GM23338 (cell line): ENCODE results near the gene MORN2. TPM values are rescaled to one million over a fixed set of nuclear protein-coding genes. Genes with fewer than 3 reads are reported as not detected.

ENCODE experiments used
- ATAC-seq: fragments of 200-7000 bp; cut with Tn5 transposase; 3 replicates; pipeline ENCODE4 v1.9.1; 2020
- DNase-seq: peaks from one replicate; pipeline ENCODE4 v3.0.0-alpha.2; 2015; ENCODE audit warnings: low spot score
- H2AFZ ChIP-seq: fragments of 200-600 bp; sonication (generic); 2 replicates; pipeline ENCODE4 v1.8.0; 2016; ENCODE audit warnings: antibody characterized with exemption, mild to moderate bottlenecking, moderate library complexity
- H3F3A ChIP-seq: fragments of 200-600 bp; sonication (generic); replicated peaks from 2 replicates; pipeline ENCODE4 v1.8.0; 2017; ENCODE audit warnings: antibody characterized with exemption, mixed run types, low read depth
- H3K27ac ChIP-seq: fragments of 200-600 bp; sonication (generic); 2 replicates; pipeline ENCODE4 v1.6.1; 2016; ENCODE audit warnings: low read depth
- H3K27me3 ChIP-seq: fragments of 200-600 bp; sonication (generic); 2 replicates; pipeline ENCODE4 v1.8.0; 2016; ENCODE audit warnings: mild to moderate bottlenecking, mixed run types, moderate library complexity; ENCODE audit not compliant: insufficient read depth
- H3K36me3 ChIP-seq: fragments of 200-600 bp; sonication (generic); 2 replicates; pipeline ENCODE4 v1.8.0; 2016; ENCODE audit warnings: mild to moderate bottlenecking; ENCODE audit not compliant: insufficient read depth
- H3K4me1 ChIP-seq: fragments of 200-600 bp; sonication (generic); 2 replicates; pipeline ENCODE4 v1.8.0; 2016; ENCODE audit warnings: mild to moderate bottlenecking, moderate library complexity; ENCODE audit not compliant: insufficient read depth
- H3K4me2 ChIP-seq: fragments of 200-600 bp; sonication (generic); 2 replicates; pipeline ENCODE4 v1.7.1; 2017; ENCODE audit warnings: mixed run types
- H3K4me3 ChIP-seq: fragments of 200-600 bp; sonication (generic); 2 replicates; pipeline ENCODE4 v1.6.1; 2016; ENCODE audit warnings: mixed run types
- H3K79me2 ChIP-seq: fragments of 200-600 bp; sonication (generic); replicated peaks from 2 replicates; pipeline ENCODE4 v1.8.0; 2017; ENCODE audit warnings: mild to moderate bottlenecking; ENCODE audit not compliant: insufficient read depth
- H3K9me2 ChIP-seq: fragments of 200-600 bp; sonication (generic); 2 replicates; pipeline ENCODE4 v1.8.0; 2017; ENCODE audit not compliant: insufficient read depth
- H4K20me1 ChIP-seq: fragments of 200-600 bp; sonication (generic); replicated peaks from 2 replicates; pipeline ENCODE4 v1.8.0; 2017; ENCODE audit warnings: mild to moderate bottlenecking; ENCODE audit not compliant: insufficient read depth
- H3K27ac Mint-ChIP-seq: 2 replicates; pipeline ENCODE4 v1.8.0; 2020; ENCODE audit warnings: inconsistent platforms, mild to moderate bottlenecking, moderate library complexity, mixed read lengths
- H3K27me3 Mint-ChIP-seq: 3 replicates; pipeline ENCODE4 v1.8.0; 2022; ENCODE audit warnings: low read depth, mild to moderate bottlenecking, moderate library complexity, mixed read lengths, inconsistent platforms; ENCODE audit not compliant: insufficient read depth, poor library complexity
- H3K36me3 Mint-ChIP-seq: 3 replicates; pipeline ENCODE4 v1.8.0; 2021; ENCODE audit warnings: low read depth, mild to moderate bottlenecking, inconsistent platforms, moderate library complexity, mixed read lengths
- H3K4me1 Mint-ChIP-seq: 3 replicates; pipeline ENCODE4 v1.8.0; 2020; ENCODE audit warnings: mild to moderate bottlenecking, inconsistent platforms, mixed read lengths
- H3K4me3 Mint-ChIP-seq: 3 replicates; pipeline ENCODE4 v1.8.0; 2021; ENCODE audit warnings: moderate library complexity, mild to moderate bottlenecking, inconsistent platforms, mixed read lengths
- H3K9me3 Mint-ChIP-seq: 3 replicates; pipeline ENCODE4 v1.8.0; 2020; ENCODE audit warnings: moderate library complexity, mild to moderate bottlenecking, inconsistent platforms, mixed read lengths
- CREB1 ChIP-seq: fragments of 250-450 bp; sonication (Bioruptor Pico); IDR thresholded peaks from 2 replicates; pipeline ENCODE4 v1.5.0; 2020; ENCODE audit warnings: low read depth, mild to moderate bottlenecking, moderate library complexity
- EZH2 ChIP-seq: fragments of 200-600 bp; sonication (generic); IDR thresholded peaks from one replicate; pipeline ENCODE4 v1.8.0; 2017; ENCODE audit warnings: antibody characterized with exemption, mild to moderate bottlenecking, low read depth; ENCODE audit not compliant: unreplicated experiment
- EZH2phosphoT487 ChIP-seq: fragments of 200-600 bp; sonication (generic); IDR thresholded peaks from one replicate; pipeline ENCODE4 v1.8.1; 2018; ENCODE audit warnings: antibody characterized with exemption; ENCODE audit not compliant: unreplicated experiment
- JUNB ChIP-seq: IDR thresholded peaks from one replicate; pipeline ENCODE4 v1.6.1; 2016; ENCODE audit warnings: antibody characterized with exemption; ENCODE audit not compliant: unreplicated experiment
- NANOG ChIP-seq: IDR thresholded peaks from 2 replicates; pipeline ENCODE4 v1.6.1; 2016; ENCODE audit warnings: antibody characterized with exemption, borderline replicate concordance
- ZNF114 ChIP-seq: fragments of 250-450 bp; sonication (Bioruptor Pico); IDR thresholded peaks from 2 replicates; pipeline ENCODE4 v1.5.0; 2020; ENCODE audit warnings: mild to moderate bottlenecking, moderate library complexity
- ZNF331 ChIP-seq: fragments of 250-450 bp; sonication (Bioruptor Pico); IDR thresholded peaks from 2 replicates; pipeline ENCODE4 v1.5.0; 2020; ENCODE audit warnings: low read depth, mild to moderate bottlenecking, moderate library complexity
- polyA plus RNA-seq: library from polyadenylated mRNA; unstranded; fragments of >200 nt; fragmentation: Nextera tagmentation; extraction: Ambion mirVana; gene quantifications from 2 replicates; pipeline ENCODE4 v1.2.1, GENCODE V29; 2016
- total RNA-seq: library from RNA; depleted of rRNA; stranded (reverse); fragments of >200 nt; shearing (Covaris generic); gene quantifications from 2 replicates; pipeline ENCODE4 v1.2.3, GENCODE V29; 2014
- TF ChIP-seq, protein P1 (sequence below), 2 experiments: fragments of 200-600 bp in 1 of 2; sonication (generic) in 1 of 2; conservative IDR thresholded peaks; 2 replicates each; pipeline versions ENCODE4 v1.5.1 to v1.6.1; 2016 to 2017; ENCODE audit warnings: antibody characterized with exemption in 2 of 2, low read depth in 2 of 2, mild to moderate bottlenecking in 2 of 2, moderate library complexity in 1 of 2
- TF ChIP-seq, protein P2 (sequence below): IDR thresholded peaks from one replicate; pipeline ENCODE4 v1.6.1; 2018; ENCODE audit warnings: antibody characterized with exemption; ENCODE audit not compliant: unreplicated experiment

The MORN2 gene
- total and polyA plus RNA-seq, 2 experiments from 2014 or later = 7.6 to 45.2 TPM

DNA sequence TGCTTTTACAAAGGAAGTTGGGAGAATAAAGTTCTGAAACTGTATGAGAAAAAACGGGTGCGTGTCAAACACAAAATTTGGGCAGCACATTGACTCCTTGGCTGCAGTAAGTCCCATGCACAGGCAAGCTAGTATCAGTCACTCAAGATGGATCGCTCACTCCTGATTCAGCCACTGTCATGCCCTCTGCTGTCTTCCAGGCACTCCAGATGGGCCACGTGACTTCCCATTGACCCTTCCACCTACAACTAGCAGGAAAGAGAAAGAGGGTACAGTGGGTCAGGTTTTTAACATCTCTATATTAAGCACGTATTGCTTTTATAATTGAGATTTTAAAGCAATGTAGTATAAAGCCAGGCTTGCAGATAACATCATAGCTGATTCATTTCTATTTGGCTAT, 22.5 kb downstream of the MORN2 start:
- H3K4me3 Mint-ChIP-seq = no peak overlapping the region
- no peaks in the 10 kb centered on the region for H3K27me3 Mint-ChIP-seq
- ATAC-seq (peak; percentile 72), DNase-seq (no peak)
- Histone ChIP-seq H3K27me3 (no peaks in the 10 kb centered on the region), H3F3A (no peaks in the 10 kb centered on the region), H3K4me3 (no peak overlapping the region), H3K79me2 (no peaks in the 10 kb centered on the region), H3K4me2 (no peak overlapping the region), H2AFZ (no peak overlapping the region), H4K20me1 (no peaks in the 10 kb centered on the region), H3K27ac (no peak overlapping the region), H3K4me1 (no peaks in the 10 kb centered on the region), H3K36me3 (no peaks in the 10 kb centered on the region), H3K9me2 (no peaks in the 10 kb centered on the region)
- H3K36me3 Mint-ChIP-seq = no peaks in the 10 kb centered on the region
- no peak overlapping the region for H3K27ac Mint-ChIP-seq
- H3K9me3 Mint-ChIP-seq = no peaks in the 10 kb centered on the region
- no peaks in the 10 kb centered on the region for H3K4me1 Mint-ChIP-seq
- no peak for TF ChIP-seq EZH2phosphoT487
- TF ChIP-seq, protein P1, sequence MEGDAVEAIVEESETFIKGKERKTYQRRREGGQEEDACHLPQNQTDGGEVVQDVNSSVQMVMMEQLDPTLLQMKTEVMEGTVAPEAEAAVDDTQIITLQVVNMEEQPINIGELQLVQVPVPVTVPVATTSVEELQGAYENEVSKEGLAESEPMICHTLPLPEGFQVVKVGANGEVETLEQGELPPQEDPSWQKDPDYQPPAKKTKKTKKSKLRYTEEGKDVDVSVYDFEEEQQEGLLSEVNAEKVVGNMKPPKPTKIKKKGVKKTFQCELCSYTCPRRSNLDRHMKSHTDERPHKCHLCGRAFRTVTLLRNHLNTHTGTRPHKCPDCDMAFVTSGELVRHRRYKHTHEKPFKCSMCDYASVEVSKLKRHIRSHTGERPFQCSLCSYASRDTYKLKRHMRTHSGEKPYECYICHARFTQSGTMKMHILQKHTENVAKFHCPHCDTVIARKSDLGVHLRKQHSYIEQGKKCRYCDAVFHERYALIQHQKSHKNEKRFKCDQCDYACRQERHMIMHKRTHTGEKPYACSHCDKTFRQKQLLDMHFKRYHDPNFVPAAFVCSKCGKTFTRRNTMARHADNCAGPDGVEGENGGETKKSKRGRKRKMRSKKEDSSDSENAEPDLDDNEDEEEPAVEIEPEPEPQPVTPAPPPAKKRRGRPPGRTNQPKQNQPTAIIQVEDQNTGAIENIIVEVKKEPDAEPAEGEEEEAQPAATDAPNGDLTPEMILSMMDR (conservative IDR thresholded peaks at IDR 0.05; ENCODE audit: low read depth in 2 of 2) = 0 out of 4 replicates have a peak, but pooled peaks of 1 of the 2 experiments have one; percentile 0
- TF ChIP-seq JUNB = no peak

DNA sequence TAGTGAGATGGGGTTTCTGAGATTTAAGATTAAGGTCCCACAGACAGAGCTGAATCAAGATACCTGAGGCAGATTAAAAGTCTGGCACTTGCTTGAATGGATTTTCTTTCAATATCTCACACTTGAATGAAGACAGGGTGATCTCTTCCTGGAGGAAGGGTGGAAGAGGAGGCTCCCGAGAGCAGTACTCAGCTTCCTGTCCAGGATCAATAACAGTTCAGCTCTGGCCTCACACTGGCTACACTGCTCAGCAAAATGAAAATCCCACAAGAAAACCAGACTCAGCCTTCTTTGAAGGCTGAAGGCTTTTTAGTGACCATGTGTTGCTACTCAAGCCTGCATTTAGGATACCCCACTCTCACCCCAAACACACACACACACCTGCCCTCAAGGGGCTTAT, 24.9 kb downstream of the MORN2 start:
- H3K36me3 Mint-ChIP-seq = no peaks in the 10 kb centered on the region
- no peaks in the 10 kb centered on the region for H3K36me3 ChIP-seq
- H3K4me2 ChIP-seq = no peak overlapping the region
- H3K9me3 Mint-ChIP-seq = no peaks in the 10 kb centered on the region
- no peak overlapping the region for H3K27ac ChIP-seq
- H3K27ac Mint-ChIP-seq = no peak overlapping the region
- no peak overlapping the region for H3K4me3 Mint-ChIP-seq
- H2AFZ ChIP-seq = peak overlapping the region; percentile 69; the same call in 1 of the 2 replicates
- no peaks in the 10 kb centered on the region for H3K4me1 ChIP-seq
- H3K79me2 ChIP-seq = no peaks in the 10 kb centered on the region
- H3K27me3 ChIP-seq = no peaks in the 10 kb centered on the region
- no peaks in the 10 kb centered on the region for H3K27me3 Mint-ChIP-seq
- DNase-seq (no peak), ATAC-seq (no peak)
- H4K20me1 ChIP-seq = no peaks in the 10 kb centered on the region
- no peak for TF ChIP-seq JUNB
- H3K9me2 ChIP-seq = no peaks in the 10 kb centered on the region
- no peak overlapping the region for H3K4me3 ChIP-seq
- H3F3A ChIP-seq = no peaks in the 10 kb centered on the region
- no peaks in the 10 kb centered on the region for H3K4me1 Mint-ChIP-seq

DNA sequence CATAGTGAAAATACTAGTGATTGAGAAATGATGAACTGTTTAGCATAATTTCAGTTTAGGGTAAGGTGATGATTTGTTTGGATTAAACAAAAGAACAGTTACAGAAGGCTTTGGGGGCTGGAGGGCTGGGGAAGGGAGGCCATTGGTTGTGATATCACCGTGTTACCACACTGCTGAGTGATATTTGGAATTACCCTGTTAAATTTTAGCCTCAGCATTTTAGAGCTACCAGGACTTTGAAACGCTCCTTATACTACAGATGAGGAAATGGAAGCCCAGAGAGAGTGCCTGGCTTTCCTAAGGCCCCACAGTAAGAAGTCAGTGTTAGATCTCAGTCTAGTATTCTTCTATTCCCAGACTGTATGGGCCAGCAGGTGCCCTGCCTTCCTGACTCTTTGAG, 29.5 kb downstream of the MORN2 start:
- no peak overlapping the region for H3K27ac Mint-ChIP-seq
- no peaks in the 10 kb centered on the region for H3K36me3 Mint-ChIP-seq
- H3K4me1 Mint-ChIP-seq = no peaks in the 10 kb centered on the region
- H3K4me1 ChIP-seq = no peaks in the 10 kb centered on the region
- no peaks in the 10 kb centered on the region for H3K27me3 ChIP-seq
- peak overlapping the region; percentile 63 for H2AFZ ChIP-seq
- no peak overlapping the region for H3K4me2 ChIP-seq
- no peaks in the 10 kb centered on the region for H3K9me2 ChIP-seq
- H3K27ac ChIP-seq = no peak overlapping the region
- no peaks in the 10 kb centered on the region for H3F3A ChIP-seq
- peaks cover 4% of the 10 kb centered on the region for H3K27me3 Mint-ChIP-seq
- no peak for DNase-seq
- no peak overlapping the region for H3K4me3 ChIP-seq
- no peaks in the 10 kb centered on the region for H3K9me3 Mint-ChIP-seq
- no peaks in the 10 kb centered on the region for H3K36me3 ChIP-seq
- H3K4me3 Mint-ChIP-seq = no peak overlapping the region
- H4K20me1 ChIP-seq = no peaks in the 10 kb centered on the region
- no peak for ATAC-seq
- H3K79me2 ChIP-seq = no peaks in the 10 kb centered on the region
- TF ChIP-seq, protein P2, sequence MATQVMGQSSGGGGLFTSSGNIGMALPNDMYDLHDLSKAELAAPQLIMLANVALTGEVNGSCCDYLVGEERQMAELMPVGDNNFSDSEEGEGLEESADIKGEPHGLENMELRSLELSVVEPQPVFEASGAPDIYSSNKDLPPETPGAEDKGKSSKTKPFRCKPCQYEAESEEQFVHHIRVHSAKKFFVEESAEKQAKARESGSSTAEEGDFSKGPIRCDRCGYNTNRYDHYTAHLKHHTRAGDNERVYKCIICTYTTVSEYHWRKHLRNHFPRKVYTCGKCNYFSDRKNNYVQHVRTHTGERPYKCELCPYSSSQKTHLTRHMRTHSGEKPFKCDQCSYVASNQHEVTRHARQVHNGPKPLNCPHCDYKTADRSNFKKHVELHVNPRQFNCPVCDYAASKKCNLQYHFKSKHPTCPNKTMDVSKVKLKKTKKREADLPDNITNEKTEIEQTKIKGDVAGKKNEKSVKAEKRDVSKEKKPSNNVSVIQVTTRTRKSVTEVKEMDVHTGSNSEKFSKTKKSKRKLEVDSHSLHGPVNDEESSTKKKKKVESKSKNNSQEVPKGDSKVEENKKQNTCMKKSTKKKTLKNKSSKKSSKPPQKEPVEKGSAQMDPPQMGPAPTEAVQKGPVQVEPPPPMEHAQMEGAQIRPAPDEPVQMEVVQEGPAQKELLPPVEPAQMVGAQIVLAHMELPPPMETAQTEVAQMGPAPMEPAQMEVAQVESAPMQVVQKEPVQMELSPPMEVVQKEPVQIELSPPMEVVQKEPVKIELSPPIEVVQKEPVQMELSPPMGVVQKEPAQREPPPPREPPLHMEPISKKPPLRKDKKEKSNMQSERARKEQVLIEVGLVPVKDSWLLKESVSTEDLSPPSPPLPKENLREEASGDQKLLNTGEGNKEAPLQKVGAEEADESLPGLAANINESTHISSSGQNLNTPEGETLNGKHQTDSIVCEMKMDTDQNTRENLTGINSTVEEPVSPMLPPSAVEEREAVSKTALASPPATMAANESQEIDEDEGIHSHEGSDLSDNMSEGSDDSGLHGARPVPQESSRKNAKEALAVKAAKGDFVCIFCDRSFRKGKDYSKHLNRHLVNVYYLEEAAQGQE = no peak
- no peak for TF ChIP-seq JUNB
- no peak for TF ChIP-seq EZH2
- no peak for TF ChIP-seq ZNF331
- TF ChIP-seq, protein P1 (conservative IDR thresholded peaks at IDR 0.05; ENCODE audit: low read depth in 2 of 2) = no peak
- TF ChIP-seq CREB1 = no peak
- no peak for TF ChIP-seq ZNF114 (CRISPR knock-in tag)
- TF ChIP-seq NANOG = no peak
